Head of caudate nucleus (tissue), 42 donors: ENCODE results near the gene ST8SIA6.

Experiments used
- DNase-seq, 42 donors: peaks; one replicate each; pipeline versions ENCODE4 v3.0.0 to v3.0.0-alpha.2; 2020 to 2021; ENCODE audit warnings: mixed read lengths in 7 of 42
- intact Hi-C: fragments of 100-400 bp; cut with DNase I; formaldehyde crosslinking; loops from one replicate; pipeline ENCODE4 v1.15.0; 2022

ST8SIA6 gene

DNA sequence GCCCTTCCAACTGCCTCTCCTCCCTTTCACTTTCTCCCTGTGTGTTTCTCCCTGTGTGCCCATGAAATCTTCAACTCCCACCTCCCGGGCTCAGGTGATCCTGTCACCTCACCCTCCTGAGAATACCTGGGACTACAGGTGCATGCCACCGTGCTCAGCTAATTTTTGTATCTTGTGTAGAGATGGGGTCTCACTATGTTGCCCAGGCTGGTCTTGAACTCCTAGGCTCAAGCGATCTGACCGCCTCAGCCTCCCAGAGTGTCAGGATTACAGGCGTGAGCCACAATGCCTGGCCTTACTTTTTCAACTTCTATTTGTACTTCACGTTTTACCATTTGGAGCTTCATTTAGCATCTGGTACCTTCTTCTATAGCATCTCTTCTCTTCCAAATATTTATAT lies 24.9 kb downstream of the ST8SIA6 start:
- intact Hi-C loops: no loop called here
- no peak for DNase-seq

DNA sequence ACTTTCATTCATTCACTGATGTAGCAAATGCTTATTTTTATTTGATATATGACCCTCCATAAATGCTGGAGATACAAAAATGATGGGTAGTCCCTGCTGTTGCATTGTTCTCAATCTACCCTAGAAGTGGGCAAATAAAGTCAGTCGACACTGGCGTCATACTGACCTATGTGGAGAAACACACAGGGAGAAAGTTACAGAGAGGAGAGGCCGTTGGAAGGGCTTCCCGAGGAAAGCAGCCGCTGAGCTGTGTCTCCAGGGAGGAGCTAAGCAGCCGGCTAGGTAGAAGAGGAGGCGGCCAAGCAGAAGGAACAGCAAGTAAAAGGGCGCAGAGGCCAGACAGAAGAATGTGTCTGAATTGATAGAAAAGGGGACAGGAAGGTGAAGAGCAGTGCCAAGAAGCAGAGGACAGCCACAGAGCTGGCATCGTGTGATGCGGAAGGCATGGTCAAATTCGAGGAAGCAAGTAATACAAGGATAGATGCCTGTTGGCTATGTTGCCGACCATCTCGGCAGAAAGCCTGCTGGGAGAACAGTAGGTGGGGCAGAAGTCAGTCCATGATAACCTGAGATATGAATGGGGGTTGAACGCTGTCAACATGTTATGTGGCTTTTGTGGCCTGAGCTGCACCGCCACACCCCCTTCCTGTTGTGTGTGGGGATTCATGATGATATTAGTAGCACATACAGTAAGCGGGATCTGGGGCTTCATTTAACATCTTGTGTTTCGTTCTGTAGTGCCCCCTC lies 25.9 kb downstream of the ST8SIA6 start:
- intact Hi-C loops: no loop called here
- DNase-seq: no peak

DNA sequence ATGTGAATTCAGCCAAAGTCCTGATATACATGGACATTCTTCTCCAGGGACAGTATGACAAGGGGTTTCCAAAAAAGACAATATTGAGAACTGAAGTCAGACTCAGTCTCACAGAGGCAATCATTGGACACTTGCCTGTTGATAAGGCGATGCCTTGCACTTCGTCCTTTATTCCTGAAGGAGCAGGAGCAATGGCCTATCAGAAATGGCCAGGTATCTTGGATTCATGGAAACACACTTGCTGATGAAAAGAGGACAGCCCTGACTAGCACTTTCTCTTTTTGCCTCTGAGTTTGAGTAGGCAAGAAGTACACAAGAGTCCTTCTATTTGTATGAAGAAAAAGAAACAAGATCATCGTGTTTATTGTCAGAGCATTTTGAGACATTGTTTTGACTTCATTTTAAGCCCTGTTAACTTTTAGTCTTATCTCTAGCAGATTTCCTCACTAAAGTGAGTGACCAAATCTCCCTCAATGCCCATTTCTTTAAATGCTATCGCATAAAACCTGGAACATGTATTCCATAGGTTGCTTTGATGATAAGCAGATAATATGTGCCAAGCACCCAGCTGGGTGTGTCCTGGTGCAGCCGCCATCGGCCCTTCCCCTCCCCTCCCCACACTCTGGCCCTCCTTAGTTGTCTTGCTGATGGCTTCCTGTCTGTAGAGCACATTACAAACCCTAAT lies 26.6 kb downstream of the ST8SIA6 start:
- DNase-seq: no peak
- intact Hi-C loops: no loop called here

DNA sequence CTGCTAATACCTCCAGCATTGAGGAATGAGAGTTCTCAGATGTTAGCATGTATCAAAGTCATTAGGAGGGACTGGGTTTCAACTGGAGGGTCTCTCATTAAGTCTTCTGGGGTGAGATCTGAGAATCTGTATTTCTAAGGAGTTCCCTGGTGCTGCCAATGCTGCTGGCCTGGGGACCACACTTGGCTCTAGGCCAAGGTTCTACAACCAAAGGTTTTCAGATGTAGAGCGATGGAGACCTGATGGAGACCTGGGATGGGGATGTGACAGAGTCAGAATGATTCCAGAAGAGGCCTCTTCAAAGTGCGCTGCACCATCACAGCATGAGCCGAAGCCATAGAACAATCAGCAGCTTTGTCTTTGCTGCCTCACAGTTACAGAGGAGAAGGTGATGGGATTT lies 27.2 kb downstream of the ST8SIA6 start:
- intact Hi-C loops: no loop called here

DNA sequence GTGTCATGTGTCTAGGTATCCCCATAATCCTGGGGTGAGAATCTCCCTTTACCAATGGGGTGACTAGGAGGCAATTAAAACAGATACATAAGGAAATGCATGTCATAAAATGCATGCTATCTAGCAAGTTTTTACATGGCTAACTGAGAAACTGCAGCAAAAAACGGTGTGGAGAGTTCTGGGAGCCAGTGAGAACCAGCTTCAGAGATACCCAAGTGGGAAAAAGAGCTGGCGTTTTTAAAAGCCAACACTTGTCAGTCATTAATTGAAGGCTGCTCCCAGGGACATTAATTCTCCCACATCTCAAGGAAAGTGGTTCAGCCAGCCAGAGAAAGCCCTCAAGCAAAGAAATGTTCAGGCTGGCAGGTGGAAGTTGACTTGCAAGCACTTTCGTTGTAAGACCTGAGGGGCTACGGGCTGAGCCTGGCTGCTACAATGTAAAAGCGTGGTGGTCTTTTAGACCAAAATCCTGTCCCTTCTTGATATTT lies 28.1 kb downstream of the ST8SIA6 start:
- DNase-seq: no peak
- intact Hi-C loops: no loop called here

More for the DNA sequence above, 27.2 kb downstream of the ST8SIA6 start:
- no peak for DNase-seq

DNA sequence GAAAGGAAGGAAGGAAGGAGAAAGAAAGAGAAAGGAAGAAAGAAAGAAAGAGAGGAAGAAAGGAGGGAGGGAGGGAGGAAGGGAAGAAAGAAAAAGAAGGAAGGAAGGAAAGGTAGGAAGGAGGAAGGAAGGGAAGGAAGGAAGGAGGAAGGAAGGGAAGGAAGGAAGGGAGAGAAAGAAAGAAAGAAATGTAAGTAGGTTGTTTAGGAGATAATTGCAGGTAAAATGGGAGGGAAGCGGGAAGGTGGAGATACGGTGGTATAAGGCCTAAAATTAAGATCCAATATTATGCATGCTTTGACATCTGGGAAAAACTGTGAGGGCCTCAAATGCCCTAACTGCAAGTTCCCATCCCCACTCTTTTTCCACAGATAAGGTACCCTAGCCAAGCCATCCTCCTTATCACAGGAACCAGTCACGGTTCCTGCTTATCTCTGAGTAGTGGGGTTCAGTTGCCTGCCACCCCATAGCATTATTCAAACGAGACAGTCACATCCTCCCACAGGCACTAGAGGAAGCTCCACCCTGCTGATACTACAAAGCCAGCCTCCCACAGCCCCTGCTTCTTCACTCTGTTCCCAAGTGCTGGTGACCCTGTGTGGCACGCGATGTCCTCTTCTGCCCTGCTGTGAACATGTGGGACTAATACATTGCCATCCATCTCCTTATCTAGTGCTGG lies 28.7 kb downstream of the ST8SIA6 start:
- DNase-seq: no peak
- intact Hi-C loops: no loop called here

DNA sequence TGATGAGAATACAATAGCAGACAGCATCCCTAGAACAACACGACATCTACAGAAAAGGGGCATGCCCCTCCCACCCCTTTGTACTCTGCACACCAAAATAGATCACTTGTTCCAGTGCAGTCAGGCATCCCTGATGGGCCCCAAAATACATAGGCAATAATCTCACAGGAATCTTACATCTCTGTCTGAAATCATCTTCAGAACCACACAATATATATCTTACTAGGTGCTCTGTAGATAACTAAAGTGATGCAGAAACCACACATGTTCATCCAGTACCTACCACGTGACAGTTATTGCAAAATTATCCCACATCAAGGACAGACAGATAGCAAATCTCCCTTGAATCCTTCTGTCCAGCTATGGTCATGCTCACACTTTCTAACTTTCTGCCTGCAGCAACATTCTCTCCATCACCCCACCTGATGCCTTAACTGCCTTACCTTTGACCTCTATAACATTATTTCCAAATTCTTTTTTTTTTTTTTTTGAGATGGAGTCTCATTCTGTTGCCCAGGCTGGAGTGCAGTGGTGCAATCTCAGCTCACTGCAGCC lies 30.7 kb downstream of the ST8SIA6 start:
- no peak for DNase-seq
- intact Hi-C loops: no loop called here

DNA sequence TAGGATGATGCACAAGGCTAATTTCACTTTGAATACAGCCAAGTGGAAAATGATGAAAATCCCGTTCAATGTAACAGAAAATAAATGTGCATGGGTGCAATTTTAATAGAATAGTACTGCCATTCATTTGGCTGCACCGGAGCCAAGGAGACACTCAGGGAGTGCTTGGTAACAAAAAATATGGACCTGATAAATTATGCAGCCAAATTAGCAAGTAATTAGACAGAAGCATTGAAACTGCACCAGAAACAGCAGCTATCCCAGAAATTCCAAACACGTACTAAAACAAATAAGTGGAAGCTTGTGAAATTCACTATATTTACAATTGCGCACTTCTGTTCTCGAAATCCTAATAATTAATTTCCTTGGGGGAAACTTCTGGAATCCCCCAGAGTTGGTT lies 31.5 kb downstream of the ST8SIA6 start:
- intact Hi-C loops: no loop called here
- no peak for DNase-seq

DNA sequence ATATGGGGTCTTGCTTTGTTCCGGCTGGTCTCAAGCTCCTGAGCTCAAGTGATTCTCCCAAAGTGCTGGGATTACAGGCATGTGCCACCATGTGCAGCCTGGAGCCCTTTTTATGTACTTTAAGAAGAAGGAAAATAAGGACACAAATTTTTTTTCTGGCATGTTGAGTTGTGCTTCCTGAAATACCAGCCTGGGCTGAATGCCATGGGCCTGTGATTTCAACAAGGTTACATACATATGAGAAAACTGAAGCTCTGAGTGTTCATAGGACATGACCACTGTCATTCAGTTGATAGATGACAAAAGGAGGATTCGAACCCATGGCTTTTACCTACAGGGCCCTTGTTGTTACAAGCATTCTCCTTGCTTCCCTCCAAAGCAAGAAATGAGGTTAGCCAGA lies 36.1 kb downstream of the ST8SIA6 start:
- intact Hi-C loops: no loop called here
- DNase-seq: no peak

DNA sequence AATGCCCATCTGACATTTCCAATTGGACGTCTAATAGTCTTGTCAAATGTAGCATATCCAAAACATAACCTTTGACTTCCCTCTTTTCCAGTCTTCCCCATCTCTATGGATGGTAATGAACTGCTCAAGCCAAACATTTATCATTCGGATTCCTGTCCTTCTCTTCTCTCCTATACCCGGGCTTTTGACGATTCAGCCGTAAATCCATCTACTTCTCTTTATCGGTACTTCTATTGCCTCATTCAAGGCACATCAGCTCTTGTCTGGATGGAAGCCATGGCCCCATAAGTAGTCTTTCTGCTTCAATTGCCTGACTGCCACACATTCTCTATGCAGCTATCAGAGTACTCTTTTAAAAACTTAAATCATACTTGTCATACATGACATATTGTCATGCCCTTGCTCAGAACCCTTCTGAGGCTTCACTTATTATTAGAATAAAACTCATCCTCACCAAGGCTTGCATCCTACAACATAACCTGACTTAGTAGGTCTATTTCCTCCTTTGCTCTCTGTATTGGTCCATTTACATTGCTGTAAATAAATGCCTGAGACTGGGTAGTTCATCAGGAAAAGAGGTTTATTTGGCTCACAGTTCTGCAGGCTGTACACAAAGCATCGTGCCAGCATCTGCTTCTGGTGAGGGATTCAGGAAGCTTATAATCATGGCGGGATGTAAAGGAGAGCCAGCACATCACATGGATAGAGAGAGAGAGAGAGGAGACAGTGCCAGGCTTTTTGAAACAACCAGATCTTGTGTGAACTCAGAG lies 37.8 kb downstream of the ST8SIA6 start:
- intact Hi-C loops: no loop called here
- DNase-seq: no peak

DNA sequence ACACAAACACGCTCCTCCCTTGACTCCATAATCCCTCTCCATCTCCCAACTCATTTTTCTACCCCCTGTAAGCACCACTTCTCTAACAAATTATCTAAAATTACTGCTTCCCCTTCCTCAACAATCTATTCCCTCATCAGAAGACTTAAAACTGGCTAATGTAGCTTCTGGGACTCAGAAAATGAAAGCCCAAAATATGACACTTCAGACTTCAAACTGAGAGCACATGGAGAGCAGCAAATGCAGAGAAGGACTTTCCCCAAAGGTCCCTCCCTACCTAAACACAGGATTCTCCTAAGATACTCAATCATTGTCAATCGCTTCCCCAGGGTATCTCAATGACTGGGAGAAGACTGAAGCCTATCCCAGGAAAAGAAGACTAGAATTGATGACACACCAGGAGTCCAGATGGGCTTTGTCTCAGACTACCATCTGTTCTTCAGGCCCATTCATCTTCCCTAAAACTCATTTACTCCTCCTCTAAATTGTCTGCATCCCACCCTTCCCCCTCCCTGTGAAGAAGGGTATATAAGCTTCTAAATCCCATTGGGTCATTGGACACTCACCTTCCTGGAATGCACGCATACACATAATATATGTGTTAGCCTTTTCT lies 39.2 kb downstream of the ST8SIA6 start:
- intact Hi-C loops: no loop called here
- no peak for DNase-seq

DNA sequence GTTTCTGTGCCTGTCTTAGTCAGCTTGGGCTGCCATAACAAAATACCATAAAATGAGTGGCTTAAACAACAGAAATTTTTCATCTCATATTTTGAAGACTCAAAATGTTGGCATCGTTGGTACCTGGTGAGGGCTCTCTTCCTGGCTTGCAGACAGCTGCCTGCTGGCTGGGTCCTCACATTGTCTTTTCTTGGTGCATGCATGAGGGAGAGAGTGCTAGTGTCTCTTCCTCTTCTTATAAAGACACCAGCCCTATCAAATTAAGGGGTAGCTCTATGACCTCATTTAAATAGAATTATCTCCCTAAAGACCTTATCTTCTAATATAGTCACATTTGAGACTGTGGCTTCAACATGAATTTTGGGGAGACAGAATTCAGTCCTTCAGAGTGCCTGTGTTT lies 39.9 kb downstream of the ST8SIA6 start:
- intact Hi-C loops: no loop called here
- DNase-seq: no peak

DNA sequence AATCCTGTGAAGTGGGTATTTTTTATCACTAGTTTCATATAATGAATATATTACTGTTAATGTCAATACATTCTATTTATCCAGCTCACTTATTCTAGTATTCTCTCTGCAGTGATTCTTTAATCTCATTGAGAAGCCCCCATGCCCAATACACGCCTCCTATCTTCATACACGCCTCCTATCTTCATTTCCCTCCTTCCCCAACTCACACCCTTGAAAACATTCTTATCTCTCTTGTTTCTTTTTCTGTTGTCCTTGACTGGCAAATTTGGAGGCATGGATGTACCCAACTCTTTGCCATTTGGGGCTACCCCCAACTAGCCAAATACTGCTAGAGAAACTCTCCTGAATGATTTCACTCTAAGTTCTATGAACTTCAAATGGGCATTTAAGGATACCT lies 40.5 kb downstream of the ST8SIA6 start:
- intact Hi-C loops: no loop called here
- DNase-seq: no peak

DNA sequence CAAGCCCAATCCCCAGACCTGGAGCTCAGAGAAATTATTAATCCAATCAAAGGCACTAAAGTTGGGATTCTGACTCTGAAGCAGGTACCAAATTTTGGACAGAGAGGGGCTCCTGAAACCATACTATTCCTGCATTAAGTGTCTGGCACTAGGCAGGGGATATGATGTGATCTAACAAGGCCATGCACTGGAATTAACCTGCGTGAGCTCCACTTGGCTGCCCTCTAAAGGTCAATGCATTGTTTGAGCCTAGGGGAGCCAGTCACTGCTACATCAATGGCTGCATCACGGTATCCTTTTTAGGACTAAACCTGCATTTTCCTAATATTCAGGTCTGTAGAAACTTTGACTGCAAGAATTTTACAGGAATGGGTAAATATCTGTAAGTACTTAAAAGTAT lies 42.1 kb downstream of the ST8SIA6 start:
- intact Hi-C loops: no loop called here
- DNase-seq: no peak

DNA sequence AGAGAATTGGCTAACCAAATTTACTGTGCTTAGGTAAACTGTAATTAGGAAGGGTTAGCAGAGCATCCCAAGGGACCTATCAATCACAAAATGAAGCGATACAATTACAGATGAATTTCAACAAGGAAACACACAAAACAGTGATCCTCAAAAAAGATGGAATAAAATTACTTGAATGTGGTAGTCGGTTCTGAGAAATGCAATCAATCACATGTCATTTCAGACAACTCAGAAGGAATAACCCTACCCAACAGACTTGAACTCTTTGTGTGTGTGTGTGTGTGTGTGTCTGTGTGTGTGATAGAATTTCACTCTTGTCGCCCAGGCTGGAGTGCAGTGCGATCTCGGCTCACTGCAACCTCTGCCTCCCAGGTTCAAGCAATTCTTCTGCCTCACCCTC lies 43.5 kb downstream of the ST8SIA6 start:
- intact Hi-C loops: no loop called here
- DNase-seq: no peak

DNA sequence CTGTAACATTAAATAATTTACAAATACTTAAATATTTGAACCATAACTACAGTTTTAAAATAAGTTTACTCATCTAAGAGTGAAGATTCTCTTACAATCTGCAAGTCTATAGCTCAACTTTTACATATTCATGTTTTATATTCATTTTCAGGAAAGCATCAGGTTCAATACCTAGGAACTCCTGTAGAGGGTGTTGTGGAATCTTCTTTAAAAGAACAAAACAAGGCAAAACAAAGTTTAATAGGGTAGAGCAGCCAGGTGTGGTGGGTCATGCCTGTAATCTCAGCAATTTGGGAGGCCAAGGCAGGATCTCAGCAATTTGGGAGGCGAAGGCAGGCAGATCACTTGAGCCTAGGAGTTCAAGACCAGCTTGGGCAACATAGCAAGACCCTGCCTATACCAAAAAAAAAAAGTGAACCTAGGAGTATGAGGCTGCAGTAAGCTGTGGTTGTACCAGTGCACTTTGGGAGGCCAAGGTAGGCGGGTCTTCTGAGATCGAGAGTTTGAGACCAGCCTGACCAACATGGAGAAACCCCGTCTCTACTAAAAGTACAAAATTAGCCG lies 45.1 kb downstream of the ST8SIA6 start:
- DNase-seq: no peak

DNA sequence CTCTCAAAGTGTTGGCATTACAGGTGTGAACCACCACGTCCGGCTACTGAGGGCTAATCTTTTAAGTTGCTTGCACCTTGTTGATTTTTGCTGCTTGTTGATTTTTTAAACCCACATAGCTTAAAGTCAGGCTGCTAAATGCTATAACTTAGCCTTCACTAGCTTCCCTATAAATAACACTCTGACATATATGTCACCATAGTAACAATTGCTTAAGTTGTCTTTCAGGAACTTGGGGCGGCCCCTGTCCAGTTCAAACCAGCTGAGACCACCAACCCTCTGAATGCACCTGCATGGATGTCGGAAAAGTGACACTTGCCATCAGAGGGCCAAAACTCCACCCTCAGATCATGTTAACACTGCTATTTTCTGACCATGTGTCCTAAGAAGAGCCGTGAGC lies 47.3 kb downstream of the ST8SIA6 start:
- intact Hi-C loops: no loop called here
- no peak for DNase-seq

More for the DNA sequence above, 45.1 kb downstream of the ST8SIA6 start:
- intact Hi-C loops: no loop called here

DNA sequence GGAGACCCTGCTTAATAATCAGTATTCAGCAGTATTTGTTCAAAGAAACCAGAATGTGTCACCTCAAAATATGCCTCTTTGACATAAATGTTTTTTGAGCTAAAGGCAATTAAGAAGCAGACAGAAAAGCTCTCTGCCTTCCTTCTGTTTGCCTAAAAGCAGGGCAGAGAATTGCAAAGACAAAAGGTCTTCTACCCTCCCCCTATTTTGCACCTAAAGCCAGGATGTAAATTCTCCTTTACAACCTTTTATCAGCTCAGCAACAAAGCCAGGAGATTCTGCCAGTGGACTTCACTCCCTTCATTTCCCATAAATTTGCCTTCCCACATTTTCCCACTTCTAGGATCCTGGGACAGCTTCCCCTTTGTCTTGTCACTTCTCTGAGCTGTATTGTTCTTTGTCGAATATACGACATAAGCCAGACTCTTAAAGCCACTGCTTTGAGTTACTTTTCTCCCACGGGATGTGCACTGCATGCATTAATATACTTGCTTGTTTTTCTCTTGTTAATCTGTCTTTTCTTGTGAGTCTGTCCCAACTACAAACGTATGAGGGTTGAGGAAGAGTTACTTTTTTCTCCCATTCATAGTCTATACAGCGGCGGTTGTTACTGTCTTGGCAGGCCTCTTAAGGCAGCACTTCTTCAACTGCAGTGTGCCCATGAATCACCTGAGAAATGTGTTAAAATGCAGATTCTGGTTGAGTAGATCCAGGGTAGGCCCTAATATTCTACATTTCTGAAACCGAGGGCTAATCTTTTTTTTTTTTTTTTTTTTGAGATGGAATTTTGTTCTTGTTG lies 48.2 kb downstream of the ST8SIA6 start:
- DNase-seq: no peak
- intact Hi-C loops: no loop called here
